Measurements from ENCODE around the gene KLHL2.

- no peak for TF ChIP-seq CTCF (conservative IDR thresholded peaks at IDR 0.05; ENCODE audit: low read length)
- no peak for TF ChIP-seq EZH2phosphoT487 (IDR thresholded peaks at IDR 0.05; ENCODE audit: borderline replicate concordance, low read depth, low read length)
These were observed 127.9 kb downstream of the KLHL2 start for GRCh38 chr4:165335163-165335703.

Measured in OCI-LY7 (cell line).